Liver (tissue), 2 donors: ENCODE results near the gene DSCAM.

ENCODE experiments used
- CTCF ChIP-seq: fragments of 150-350 bp; IDR thresholded peaks from 2 replicates; pipeline ENCODE4 v1.5.1; 2017; ENCODE audit warnings: improper control_type of control experiment, low read depth, low read length; ENCODE audit not compliant: missing input control
- MAX ChIP-seq: IDR thresholded peaks from 2 replicates; pipeline ENCODE4 v1.6.1; 2016; ENCODE audit warnings: antibody characterized with exemption
- REST ChIP-seq: IDR thresholded peaks from 2 replicates; pipeline ENCODE4 v1.6.1; 2016; ENCODE audit warnings: antibody characterized with exemption, mild to moderate bottlenecking
- donor health status: healthy.

- TF ChIP-seq CTCF (no peak), REST (no peak), MAX (no peak)
Observed at GRCh38 chr21:40013001-40013735, 833.8 kb downstream of the DSCAM start.
